C1 segment of cervical spinal cord (tissue), 14 donors: ENCODE data around the gene SHB.

Experiments
- DNase-seq, 14 donors: peaks; one replicate each; lab custom pipeline; 2025; lab: John Stamatoyannopoulos, UW

The SHB gene

GRCh38 chr9:37954581-37954981 lies 114.4 kb downstream of the SHB start:
- DNase-seq = no peak

DNA sequence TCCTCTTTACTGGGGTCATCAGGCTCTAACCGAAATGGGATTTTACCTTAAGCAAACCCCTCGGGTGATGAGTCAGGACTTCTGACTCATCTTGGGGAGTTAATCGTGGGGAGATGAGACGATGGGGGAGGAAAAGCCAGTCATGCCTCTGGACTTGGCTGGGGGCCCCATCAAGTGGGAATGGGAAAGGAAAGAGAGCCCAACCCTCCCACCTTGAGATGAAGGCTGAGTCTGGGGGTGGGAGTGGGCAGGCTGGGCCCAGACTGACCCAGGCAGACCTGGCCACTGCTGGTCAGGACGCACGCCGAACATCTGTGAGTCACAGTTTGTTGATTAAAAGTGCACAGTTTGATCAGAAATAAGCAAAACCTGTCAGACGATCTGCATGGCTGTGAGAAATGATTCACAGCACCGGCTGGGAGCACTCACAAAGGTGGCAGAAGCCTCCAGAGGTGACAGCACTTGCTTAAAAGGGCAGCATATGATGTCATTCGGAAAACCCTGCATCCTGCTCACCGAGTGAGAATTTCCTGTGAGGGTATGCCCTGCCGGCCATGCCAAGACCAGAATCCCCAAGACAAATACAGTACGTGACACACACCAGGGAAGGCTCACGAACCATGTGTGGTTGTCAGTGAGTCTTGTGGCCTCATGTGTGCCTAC lies 115.1 kb downstream of the SHB start:
- DNase-seq = no peak

GRCh38 chr9:37953206-37953774 lies 115.7 kb downstream of the SHB start:
- no peak for DNase-seq

- DNase-seq = no peak
These were observed 116.3 kb downstream of the SHB start for GRCh38 chr9:37952731-37953130.

GRCh38 chr9:37951671-37952449 lies 117.2 kb downstream of the SHB start:
- no peak for DNase-seq

- DNase-seq = no peak
These were observed 118.5 kb downstream of the SHB start for GRCh38 chr9:37950561-37950960.

DNA sequence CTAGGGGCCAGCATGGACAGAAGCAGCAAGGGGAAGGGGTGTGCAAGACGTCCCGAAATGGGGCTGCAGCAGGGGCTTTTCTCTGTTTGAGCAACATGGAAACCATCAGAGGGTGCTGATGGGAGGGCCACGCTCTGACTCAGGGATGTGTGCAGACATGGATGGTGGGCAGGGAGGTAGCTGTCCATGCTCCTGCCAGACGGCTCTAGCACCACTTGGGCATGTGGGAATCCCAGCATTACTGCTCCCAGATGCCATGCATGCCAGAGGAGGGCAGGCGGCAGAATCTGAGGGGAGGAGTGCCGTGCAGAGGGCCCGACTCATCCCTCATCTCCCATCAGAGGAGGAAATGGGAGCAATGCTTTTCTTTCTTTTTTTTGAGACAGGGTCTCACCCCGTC lies 119.5 kb downstream of the SHB start:
- no peak for DNase-seq

GRCh38 chr9:37948417-37948980 lies 120.5 kb downstream of the SHB start:
- DNase-seq = no peak

- DNase-seq = no peak
These were observed 121.0 kb downstream of the SHB start for GRCh38 chr9:37947977-37948376.

DNA sequence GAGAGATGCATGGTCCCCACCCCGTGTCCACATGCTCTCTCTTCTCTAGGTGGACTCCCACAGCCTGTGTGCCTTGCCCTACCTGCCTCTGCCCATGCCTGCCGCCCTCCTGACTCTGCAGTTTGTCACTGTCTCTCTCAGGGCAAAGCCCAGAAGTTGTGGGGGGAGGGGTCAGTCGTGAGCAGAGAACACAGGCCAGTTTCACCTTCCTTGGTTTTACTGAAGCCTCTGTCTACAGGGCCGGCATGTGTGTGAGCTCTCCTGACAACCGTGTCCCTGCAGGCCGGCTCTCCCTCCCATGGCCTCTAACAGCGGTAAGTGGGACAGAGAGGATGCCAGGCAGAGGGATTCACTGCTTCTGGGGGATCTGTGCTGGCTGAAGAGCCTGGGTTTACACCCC lies 121.6 kb downstream of the SHB start:
- no peak for DNase-seq

GRCh38 chr9:37946971-37947370 lies 122.1 kb downstream of the SHB start:
- no peak for DNase-seq

DNA sequence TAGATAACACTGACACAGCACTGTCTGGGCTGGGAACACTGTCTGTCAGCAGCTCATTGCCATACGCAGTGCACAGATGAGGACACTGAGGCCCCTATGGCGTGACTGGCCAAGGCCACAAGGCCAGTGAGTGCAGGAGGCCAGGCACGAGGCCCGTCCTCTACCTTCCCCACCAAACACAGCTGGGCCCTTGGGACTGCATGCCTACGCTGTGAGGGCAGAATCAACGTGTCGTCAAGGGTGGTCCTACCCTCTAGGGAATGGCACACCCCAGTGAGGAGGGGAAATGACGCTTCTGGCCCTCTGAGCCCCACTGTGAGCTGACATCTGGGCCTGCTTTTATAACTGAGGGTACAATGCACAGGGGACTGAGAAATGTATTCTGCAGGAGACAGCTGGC lies 123.0 kb downstream of the SHB start:
- DNase-seq = no peak

DNA sequence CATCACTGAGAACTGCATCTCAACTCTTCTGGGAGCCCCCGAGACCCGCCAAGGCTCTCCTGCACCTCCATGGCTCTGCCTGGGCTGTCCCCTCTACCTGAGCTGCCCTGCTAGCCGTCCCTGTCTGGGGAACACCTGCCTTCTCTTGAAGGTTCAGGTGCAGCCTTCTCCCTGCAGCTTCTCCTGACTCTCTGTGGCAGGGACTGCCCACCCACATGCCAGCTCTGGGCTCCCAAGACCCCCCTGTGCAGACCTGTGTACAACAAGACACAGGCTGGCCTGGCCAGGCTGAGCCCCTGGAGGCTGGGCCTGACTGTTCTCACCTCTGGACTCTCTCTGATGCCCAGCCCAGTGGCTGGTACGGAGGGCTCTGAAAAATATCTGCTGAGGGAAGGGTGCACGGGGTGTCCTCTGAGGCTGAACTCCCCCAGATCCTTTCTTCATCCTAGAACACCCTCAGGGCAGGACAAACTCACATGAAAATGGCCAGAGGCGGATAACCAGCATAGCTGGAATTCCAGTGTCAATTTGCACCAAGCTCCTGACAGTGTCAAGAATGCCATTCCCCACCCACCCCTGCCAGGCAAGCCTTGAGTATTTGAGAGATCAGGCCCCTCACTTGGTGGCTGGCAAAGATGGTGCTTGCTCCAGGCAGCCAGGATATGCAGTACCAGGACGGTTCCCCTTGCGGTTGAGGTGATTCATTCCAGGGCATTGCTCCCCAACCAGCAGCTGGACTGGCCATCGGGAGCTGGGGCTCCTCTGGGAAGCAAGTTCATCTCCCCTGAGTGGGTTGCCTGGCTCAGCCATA lies 124.2 kb downstream of the SHB start:
- no peak for DNase-seq

DNA sequence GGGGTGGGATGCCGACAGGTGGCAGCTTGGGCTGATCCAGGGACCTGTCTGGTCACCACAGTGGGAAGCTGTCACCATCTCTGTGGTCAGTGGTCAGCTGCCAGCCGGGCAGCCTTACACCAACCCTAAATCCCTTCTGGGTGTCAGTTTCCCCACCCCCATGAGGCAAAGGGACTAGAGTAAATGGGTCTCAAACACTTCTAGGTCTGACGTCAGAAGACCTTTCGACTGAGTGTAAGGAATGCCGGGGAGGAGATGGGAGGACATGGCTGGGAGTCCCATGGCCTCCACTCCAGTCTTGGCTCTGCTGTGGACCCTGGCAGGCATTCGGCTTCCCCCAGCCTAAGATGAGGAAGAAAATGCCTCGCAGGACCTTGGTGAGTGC lies 124.8 kb downstream of the SHB start:
- no peak for DNase-seq

DNA sequence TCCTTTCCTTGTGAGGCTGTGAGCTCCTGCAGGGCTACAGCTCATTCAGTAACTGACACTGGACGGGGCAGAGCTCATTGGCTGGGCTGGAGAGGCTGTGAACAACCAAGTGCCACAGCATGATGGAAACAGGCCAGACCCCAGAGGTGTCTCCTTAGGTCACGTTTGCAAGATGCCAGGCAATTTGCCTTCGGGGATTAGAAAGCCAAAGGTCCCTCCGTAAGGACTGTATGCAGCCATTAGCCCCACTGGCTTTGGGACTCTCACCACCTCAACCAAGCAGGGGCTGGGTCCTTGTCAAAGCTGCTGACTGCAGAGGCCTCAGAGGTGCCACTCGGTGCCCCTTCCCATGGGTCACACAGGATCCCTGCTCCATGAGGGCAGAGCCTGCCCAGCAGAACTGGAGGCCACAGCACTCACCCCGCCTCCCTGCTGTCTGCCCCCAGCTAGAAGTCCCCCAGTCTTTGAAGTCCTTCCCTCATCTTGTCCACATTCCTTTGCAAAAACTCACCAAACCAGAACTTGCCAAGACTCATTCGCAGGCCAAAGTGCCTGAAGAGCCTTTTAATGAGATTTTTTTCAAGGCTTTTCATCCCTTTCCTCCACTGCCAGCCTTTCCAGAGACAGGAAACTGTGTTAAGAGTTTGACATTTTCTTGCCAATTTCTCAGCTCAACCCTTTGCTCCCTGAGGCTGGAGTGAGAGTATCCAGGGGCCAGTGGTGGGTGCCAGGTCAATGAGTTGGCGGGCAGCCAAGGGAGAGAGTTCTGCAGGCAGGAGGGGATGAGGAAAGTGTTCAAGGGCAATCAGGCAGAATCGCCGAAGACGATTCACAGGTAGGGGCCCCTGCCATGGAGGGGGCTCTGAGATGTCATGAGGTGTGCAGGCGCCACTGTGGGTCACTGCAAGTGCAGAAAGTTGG lies 125.4 kb downstream of the SHB start:
- DNase-seq = peak in 6 of 14 donors; percentile 32 to 75 (median 62)

DNA sequence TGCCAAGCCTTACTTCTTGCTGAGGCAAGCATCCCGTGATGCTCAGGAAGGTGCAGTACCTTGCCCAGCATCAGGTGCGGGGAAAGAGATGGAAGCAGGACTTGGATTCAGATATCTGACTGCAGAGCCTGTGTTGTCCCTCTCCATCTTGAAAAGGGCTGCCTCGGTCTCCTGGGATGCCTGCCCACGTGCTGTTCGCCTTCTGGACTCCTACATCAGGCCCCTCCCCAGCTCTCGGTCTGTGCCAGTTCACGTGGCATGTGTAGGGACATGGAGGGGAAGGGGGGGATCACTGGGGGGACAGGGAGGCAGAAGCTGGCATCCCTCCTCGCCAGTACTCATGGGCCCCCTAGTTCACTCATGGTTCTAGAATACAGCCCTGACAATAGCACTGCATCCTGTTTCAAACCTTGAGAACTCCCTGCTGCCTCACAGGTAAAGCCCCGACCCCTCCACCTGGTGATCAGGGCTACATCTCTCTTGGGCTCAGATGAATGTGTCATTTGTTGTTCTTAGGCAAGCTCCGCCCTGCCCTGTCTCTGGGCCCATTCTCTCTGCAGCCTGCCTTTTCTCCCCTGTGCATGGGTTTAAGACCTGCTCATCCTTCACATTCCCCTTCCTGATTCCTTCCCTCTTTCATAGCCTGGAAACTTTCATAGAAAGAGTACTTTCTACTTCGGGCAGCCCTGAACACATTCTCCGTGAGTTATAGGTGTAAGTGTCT lies 126.2 kb downstream of the SHB start:
- no peak for DNase-seq

GRCh38 chr9:37941253-37941652 lies 127.8 kb downstream of the SHB start:
- no peak for DNase-seq

DNA sequence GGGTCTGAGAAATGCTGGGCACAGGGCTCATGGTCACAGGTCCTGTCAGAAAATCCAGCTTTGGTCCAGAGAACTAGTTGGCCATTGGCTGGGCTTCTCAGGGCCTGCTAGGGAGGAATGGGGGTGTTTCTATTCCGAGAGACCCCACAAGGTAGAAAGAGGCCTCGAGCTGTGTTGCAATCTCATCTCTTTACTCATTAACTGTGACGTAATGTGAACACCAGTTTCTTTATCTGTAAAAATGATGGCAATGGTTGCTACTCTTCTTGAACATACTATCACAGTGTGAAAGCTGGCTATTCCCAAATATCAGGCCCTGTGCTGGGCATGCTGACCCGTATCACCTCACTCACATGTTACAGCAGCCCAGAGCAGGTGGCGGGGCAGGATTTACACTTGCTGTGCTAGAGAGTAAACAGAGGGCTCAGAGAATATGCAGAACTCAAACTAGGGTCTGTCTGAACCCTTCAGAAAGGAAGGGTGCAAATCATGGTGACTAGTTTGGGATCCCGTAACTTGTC lies 129.4 kb downstream of the SHB start:
- no peak for DNase-seq

GRCh38 chr9:37938121-37938891 lies 130.7 kb downstream of the SHB start:
- peak in 4 of 14 donors; percentile 14 to 49 (median 28) for DNase-seq
